ENCODE data around the gene TMBIM6.

- no peak for TF ChIP-seq EP300 (IDR thresholded peaks at IDR 0.05; ENCODE audit: borderline replicate concordance in 1 of 2, low read depth in 1 of 2, low read length in 1 of 2)
- TF ChIP-seq REST (IDR thresholded peaks at IDR 0.05; ENCODE audit: low read depth, low read length) = no peak
- TF ChIP-seq GATA2 (CRISPR knock-in tag; IDR thresholded peaks at IDR 0.05) = no peak
- TF ChIP-seq MEF2A (IDR thresholded peaks at IDR 0.05; ENCODE audit: borderline replicate concordance, low read depth) = no peak
- peak; percentile 21; the same call in 1 of the 2 replicates for TF ChIP-seq MAX (IDR thresholded peaks at IDR 0.05; ENCODE audit: low read depth)
- no peak for TF ChIP-seq TEAD4 (IDR thresholded peaks at IDR 0.05; ENCODE audit: borderline replicate concordance, insufficient read depth)
- no peak for TF ChIP-seq CTCF (IDR thresholded peaks at IDR 0.05)
- TF ChIP-seq SMC3 (IDR thresholded peaks at IDR 0.05; ENCODE audit: low read depth, low read length) = no peak
- TF ChIP-seq YY1 (IDR thresholded peaks at IDR 0.05; ENCODE audit: low read depth) = no peak
Observed at GRCh38 chr12:49706351-49707127, 34.8 kb upstream of the TMBIM6 start.

Measured in SK-N-SH (cell line).